OCI-LY1 (cell line): ENCODE measurements around the gene C3orf22.

Experiments
- H2AFZ ChIP-seq: fragments of 200-600 bp; sonication (generic), shearing (Covaris generic); 2 replicates; pipeline ENCODE4 v1.6.0; 2014; ENCODE audit warnings: antibody characterized with exemption, mild to moderate bottlenecking, low read length
- H3F3A ChIP-seq: fragments of 200-600 bp; sonication (generic), shearing (Covaris generic); 2 replicates; pipeline ENCODE4 v1.6.0; 2014; ENCODE audit warnings: mild to moderate bottlenecking, antibody characterized with exemption, low read length, moderate library complexity; ENCODE audit not compliant: insufficient read depth
- H3K27ac ChIP-seq: fragments of 200-600 bp; sonication (generic); 2 replicates; pipeline ENCODE4 v1.5.1; 2014; ENCODE audit warnings: low read length, mixed run types, mild to moderate bottlenecking, low read depth; ENCODE audit not compliant: poor library complexity, severe bottlenecking
- H3K27me3 ChIP-seq: fragments of 200-600 bp; sonication (generic); 2 replicates; pipeline ENCODE4 v1.6.0; 2014; ENCODE audit warnings: antibody characterized with exemption, mild to moderate bottlenecking, low read length, moderate library complexity; ENCODE audit not compliant: insufficient read depth
- H3K36me3 ChIP-seq: fragments of 200-600 bp; sonication (generic); 2 replicates; pipeline ENCODE4 v1.6.1; 2014; ENCODE audit warnings: mild to moderate bottlenecking, antibody characterized with exemption, low read length, moderate library complexity, mixed read lengths; ENCODE audit not compliant: insufficient read depth
- H3K4me1 ChIP-seq: fragments of 200-600 bp; sonication (generic); 2 replicates; pipeline ENCODE4 v1.5.1; 2014; ENCODE audit warnings: mild to moderate bottlenecking, low read length, moderate library complexity; ENCODE audit not compliant: insufficient read depth, severe bottlenecking
- H3K4me2 ChIP-seq: fragments of 200-600 bp; sonication (generic), shearing (Covaris generic); 2 replicates; pipeline ENCODE4 v1.6.1; 2014; ENCODE audit warnings: low read length
- H3K4me3 ChIP-seq: fragments of 200-600 bp; sonication (generic); 2 replicates; pipeline ENCODE4 v1.5.1; 2014; ENCODE audit warnings: low read length, low read depth, mild to moderate bottlenecking, mixed read lengths; ENCODE audit not compliant: poor library complexity, severe bottlenecking
- H3K79me2 ChIP-seq: fragments of 200-600 bp; shearing (Covaris generic); 2 replicates; pipeline ENCODE4 v1.6.1; 2016; ENCODE audit warnings: mixed run types, low read length, mixed read lengths; ENCODE audit not compliant: insufficient read depth
- H3K9ac ChIP-seq: fragments of 200-600 bp; sonication (generic), shearing (Covaris generic); 2 replicates; pipeline ENCODE4 v1.6.1; 2014; ENCODE audit warnings: mild to moderate bottlenecking, low read length, mixed read lengths
- H3K9me2 ChIP-seq: fragments of 200-600 bp; sonication (generic), shearing (Covaris generic); 2 replicates; pipeline ENCODE4 v1.6.1; 2014; ENCODE audit warnings: low read depth, mild to moderate bottlenecking, low read length, mixed read lengths
- H3K9me3 ChIP-seq: fragments of 200-600 bp; shearing (Covaris generic); 2 replicates; pipeline ENCODE4 v1.6.1; 2014; ENCODE audit warnings: low read length, mixed read lengths
- H4K20me1 ChIP-seq: fragments of 200-600 bp; sonication (generic), shearing (Covaris generic); 2 replicates; pipeline ENCODE4 v1.6.0; 2016; ENCODE audit warnings: mild to moderate bottlenecking, low read length; ENCODE audit not compliant: insufficient read depth
- EZH2 ChIP-seq: fragments of 200-600 bp; sonication (generic), shearing (Covaris generic); IDR thresholded peaks from 2 replicates; pipeline ENCODE4 v1.8.0; 2017; ENCODE audit warnings: borderline replicate concordance, mixed run types, mild to moderate bottlenecking, antibody characterized with exemption, low read length, moderate library complexity, mixed read lengths
- TF ChIP-seq, protein P1 (sequence below): fragments of 200-600 bp; sonication (generic), shearing (Covaris generic); IDR thresholded peaks from 2 replicates; pipeline ENCODE4 v1.5.1; 2017; ENCODE audit warnings: mild to moderate bottlenecking, antibody characterized with exemption, low read length, moderate library complexity, mixed read lengths

C3orf22 gene

DNA sequence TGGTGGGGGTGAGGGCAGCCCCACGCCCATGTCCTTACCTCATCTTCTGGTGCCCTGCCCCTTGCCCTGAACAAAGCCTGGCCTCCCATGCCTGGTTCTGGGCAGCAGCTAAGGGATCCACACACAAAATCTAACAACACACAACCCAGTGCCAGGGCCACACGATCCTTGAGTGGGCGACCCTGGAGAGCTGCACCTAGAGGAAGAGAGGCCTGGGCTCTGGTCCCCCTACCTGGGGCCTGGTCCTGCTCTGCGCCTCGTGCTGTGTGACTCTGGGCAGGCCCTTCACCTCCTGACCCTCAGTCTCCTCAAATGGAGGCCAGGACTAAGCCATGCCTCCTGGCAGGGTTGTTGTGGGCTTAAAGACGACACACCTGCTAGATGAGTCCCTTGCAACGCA lies 20.0 kb upstream of the C3orf22 start:
- Histone ChIP-seq H3K27me3 (no peaks in the 10 kb centered on the region), H3K27ac (no peak overlapping the region), H3K9ac (no peak overlapping the region), H3K4me3 (no peak overlapping the region), H3K4me1 (no peaks in the 10 kb centered on the region), H3K9me2 (no peaks in the 10 kb centered on the region), H3K36me3 (no peaks in the 10 kb centered on the region), H2AFZ (no peak overlapping the region), H3K4me2 (no peak overlapping the region), H3K79me2 (no peaks in the 10 kb centered on the region), H3K9me3 (no peaks in the 10 kb centered on the region), H4K20me1 (no peaks in the 10 kb centered on the region), H3F3A (no peaks in the 10 kb centered on the region)
- TF ChIP-seq, protein P1, sequence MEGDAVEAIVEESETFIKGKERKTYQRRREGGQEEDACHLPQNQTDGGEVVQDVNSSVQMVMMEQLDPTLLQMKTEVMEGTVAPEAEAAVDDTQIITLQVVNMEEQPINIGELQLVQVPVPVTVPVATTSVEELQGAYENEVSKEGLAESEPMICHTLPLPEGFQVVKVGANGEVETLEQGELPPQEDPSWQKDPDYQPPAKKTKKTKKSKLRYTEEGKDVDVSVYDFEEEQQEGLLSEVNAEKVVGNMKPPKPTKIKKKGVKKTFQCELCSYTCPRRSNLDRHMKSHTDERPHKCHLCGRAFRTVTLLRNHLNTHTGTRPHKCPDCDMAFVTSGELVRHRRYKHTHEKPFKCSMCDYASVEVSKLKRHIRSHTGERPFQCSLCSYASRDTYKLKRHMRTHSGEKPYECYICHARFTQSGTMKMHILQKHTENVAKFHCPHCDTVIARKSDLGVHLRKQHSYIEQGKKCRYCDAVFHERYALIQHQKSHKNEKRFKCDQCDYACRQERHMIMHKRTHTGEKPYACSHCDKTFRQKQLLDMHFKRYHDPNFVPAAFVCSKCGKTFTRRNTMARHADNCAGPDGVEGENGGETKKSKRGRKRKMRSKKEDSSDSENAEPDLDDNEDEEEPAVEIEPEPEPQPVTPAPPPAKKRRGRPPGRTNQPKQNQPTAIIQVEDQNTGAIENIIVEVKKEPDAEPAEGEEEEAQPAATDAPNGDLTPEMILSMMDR, result no peak
- no peak for TF ChIP-seq EZH2

DNA sequence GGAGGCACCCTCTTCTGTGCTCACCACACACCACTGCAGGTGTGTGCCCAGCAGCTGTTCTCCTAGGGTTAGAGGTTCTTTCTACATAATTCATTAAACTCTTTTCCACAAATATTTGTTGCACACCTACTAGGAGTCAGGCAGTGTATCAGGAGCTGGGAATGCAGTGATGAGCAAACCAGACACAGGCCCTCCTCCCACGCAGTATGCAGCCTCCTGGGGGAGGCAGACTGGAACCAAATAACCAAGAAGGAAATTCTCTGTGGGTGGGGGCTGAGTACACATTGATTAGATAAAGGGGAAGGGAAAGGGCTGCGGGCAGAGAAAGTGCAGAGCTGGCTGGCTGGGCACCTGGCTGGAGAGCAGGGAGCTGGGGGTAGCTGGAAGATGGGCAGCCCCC lies 18.5 kb upstream of the C3orf22 start:
- no peak overlapping the region for H2AFZ ChIP-seq
- H3K9me2 ChIP-seq, result no peaks in the 10 kb centered on the region
- no peaks in the 10 kb centered on the region for H3K36me3 ChIP-seq
- no peak overlapping the region for H3K9ac ChIP-seq
- H3K4me3 ChIP-seq, result no peak overlapping the region
- no peak for TF ChIP-seq EZH2
- TF ChIP-seq, protein P1, result no peak
- H3K4me2 ChIP-seq, result no peak overlapping the region
- H3F3A ChIP-seq, result no peaks in the 10 kb centered on the region
- H3K27ac ChIP-seq, result no peak overlapping the region
- no peaks in the 10 kb centered on the region for H3K4me1 ChIP-seq
- no peaks in the 10 kb centered on the region for H3K27me3 ChIP-seq
- H3K9me3 ChIP-seq, result no peaks in the 10 kb centered on the region
- H3K79me2 ChIP-seq, result no peaks in the 10 kb centered on the region
- H4K20me1 ChIP-seq, result no peaks in the 10 kb centered on the region

DNA sequence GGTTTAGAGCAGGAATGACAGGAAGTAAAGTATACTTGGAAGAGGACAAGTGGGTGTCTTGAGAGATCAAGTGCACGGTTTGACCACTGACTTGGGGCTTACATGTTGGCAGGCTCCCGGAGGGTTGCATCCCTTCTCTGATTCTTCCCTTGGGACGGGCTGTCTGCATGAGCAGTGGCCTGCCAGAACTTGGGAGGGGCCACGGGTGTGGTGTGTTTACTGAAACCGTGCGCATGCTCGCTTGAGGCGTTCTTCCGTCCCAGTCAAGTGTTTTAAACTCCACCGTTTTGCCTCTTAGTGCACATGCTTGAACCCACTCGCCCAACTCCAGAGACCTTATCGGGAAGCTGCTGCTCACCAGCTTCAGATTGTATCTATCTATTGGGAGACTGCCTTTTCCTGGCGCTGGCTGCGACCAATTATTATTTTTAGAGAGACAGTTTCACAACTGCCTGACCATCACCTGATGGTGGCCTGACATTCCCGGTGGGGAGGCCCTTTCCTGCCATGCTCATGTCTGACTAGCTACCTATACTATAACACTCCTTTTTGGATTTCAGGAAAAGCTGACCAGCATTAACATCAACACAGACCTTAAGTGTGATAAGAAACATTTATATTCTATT lies 14.9 kb upstream of the C3orf22 start:
- Histone ChIP-seq H3K9me2 (no peaks in the 10 kb centered on the region), H3K4me3 (no peak overlapping the region), H3K4me1 (no peaks in the 10 kb centered on the region), H2AFZ (no peak overlapping the region), H3K79me2 (no peaks in the 10 kb centered on the region), H3K9me3 (no peaks in the 10 kb centered on the region), H3K27ac (no peak overlapping the region), H4K20me1 (no peaks in the 10 kb centered on the region), H3K9ac (no peak overlapping the region), H3K27me3 (no peaks in the 10 kb centered on the region), H3K4me2 (no peak overlapping the region), H3F3A (no peaks in the 10 kb centered on the region), H3K36me3 (no peaks in the 10 kb centered on the region)
- TF ChIP-seq, protein P1, result no peak
